HG03558 (cell line): ENCODE results near the gene TMEM39A.

Experiments used
- ATAC-seq: cut with Tn5 transposase; IDR thresholded peaks from one replicate; pipeline ENCODE4 v1.9.1; 2021; ENCODE audit warnings: moderate number of reproducible peaks; ENCODE audit not compliant: unreplicated experiment; ENCODE audit errors: extremely low read depth

TMEM39A gene

DNA sequence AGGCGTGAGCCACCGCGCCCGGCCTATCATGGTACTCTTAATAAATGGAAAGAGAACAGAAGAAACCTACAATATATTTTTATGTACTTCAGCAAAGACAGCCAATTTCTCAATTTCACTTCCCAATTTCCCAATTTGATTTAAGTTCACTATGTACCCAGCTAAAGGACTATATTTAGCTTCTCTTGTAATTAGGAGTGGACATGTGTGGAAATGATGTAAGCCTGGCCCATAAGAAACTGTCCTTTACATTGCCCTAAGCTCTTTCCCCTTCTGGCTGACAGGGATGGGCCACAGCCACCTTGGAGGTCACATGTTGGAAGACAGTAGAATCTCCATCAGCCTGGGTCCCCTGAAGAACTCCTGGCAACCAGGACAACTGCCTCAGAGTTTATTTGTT is 6.2 kb downstream of the TMEM39A start:
- no peak for ATAC-seq

DNA sequence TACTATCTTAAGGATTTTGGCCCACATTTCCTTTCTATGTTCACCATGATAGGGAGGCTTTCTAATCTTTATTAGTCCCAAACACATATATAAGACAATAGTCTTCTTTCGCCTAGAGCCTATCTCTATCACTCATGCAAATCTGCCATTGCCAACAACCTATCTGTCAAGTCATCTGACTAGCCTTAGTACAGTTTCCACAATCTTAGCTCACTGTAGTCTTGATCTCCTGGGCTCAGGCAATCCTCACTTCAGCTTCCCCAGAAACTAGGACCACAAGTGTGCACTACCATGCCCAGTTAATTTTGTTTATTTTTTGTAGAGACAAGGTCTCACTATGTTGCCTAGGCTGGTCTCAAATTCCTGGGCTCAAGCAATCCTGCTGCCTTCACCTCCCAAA is 6.9 kb downstream of the TMEM39A start:
- ATAC-seq: no peak

DNA sequence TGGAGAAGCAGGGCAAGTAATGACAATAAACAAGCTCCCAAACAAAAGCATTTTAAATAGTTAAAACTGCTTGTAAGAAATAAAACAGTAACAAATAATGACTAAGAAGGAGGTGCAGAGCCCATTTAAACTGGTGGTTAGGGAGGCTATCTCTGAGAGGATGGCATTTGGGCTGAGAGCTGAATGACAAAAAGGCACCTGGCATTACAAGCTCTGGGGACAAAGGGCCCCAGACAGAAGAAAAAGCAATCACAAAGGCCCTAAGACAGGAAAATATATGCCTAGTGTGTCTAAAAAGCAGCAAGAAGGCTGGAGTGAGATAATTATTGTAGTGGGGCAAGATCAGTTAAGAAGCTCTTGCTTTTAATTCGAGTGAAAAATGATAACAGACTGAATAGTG is 9.6 kb downstream of the TMEM39A start:
- ATAC-seq: no peak

DNA sequence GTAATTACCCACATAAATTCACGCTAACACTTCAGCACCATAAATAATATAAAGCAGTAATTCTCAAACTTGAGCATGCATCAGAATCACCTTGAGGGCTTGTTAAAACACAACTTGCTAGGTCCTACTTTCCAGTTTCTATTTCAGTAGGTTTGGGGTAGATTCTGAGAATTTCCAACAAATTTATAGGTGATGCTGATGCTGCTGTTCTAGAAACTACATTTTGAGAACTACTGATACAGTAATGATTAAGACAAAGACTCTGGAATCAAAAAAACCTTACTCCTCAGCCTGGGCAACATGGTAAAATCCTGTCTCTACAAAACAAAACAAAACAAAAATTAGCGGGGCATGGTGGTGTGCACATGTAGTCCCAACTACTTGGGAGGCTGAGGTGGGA is 18.8 kb downstream of the TMEM39A start:
- ATAC-seq: no peak

DNA sequence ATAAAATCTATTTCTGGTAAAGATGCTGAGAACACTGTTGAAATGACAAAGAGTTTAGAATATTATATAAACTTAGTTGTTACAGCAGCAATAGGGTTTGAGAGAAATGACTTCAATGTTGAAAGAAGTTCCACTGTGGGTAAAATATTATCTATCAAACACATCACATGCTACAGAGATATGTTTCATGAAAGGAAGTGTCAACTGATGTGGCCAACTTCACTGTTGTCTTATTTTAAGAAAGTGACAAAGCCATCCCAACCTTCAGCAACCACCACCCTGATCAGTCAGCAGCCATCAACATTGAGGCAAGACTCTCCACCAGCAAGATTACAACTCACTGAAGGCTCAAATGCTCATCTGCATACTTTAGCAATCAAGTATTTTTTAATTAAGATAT is 20.2 kb downstream of the TMEM39A start:
- no peak for ATAC-seq

DNA sequence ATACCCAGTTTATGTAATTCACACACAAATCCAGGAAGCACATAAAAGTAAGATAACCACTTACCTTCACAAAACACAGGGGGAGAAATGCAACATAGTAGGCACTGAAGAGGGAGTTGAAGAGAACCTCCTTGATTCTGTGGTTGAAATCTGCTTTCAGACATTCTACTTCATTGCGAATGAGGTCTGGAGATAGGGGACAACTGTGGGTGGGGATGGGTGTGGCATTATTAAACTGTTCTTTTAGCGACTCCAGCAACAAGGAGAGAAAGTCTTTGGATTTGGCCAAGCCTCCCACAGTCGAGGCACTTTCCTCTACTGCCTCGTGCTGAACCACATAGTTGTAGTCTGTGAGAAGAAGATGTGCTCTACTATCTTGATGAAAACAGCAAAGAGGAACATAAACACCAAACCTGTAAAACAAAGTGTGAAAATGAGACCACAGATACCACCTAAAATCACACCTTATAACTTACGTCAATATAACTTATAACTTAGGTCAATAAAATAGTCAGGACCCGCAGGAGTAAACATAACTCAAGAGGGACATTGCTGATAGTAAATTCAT is 25.6 kb downstream of the TMEM39A start:
- no peak for ATAC-seq

DNA sequence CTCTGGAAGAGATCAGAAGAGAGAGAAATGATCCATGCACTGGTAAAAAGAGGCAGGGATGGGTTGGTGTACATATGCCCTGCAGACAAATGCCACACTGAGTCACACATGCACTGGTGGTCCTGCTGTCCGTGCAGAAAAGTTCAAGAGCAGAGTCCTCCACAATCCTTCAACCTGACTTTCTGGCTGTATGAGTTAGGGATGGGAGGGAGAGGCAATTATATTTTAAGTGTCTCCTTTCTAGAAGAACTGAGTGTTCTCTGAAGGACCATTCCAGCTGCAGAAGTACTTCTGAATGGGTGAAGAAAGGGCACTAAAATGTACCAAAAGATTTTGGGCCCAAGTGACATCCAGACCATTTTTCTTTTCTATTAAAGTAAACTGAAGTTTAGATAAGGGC is 26.4 kb downstream of the TMEM39A start:
- ATAC-seq: no peak

DNA sequence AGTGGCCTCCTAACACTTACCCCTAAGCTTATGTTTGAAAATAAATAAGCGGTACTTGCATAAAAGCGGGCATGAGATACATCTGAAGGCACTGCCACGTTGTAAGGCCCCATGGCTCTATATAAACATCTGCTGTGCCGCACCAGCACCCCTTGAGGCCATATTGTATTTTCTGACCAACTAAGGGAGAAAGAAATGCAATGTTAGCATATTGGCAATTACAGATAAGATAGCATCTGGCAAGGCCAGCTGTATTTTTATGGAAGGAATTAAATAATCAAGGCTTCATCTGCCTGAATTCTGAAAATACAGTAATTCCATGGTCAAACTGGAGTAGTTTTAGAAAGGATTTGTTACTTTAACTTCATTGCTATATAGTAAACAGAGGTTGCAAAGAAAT is 28.7 kb downstream of the TMEM39A start:
- no peak for ATAC-seq

DNA sequence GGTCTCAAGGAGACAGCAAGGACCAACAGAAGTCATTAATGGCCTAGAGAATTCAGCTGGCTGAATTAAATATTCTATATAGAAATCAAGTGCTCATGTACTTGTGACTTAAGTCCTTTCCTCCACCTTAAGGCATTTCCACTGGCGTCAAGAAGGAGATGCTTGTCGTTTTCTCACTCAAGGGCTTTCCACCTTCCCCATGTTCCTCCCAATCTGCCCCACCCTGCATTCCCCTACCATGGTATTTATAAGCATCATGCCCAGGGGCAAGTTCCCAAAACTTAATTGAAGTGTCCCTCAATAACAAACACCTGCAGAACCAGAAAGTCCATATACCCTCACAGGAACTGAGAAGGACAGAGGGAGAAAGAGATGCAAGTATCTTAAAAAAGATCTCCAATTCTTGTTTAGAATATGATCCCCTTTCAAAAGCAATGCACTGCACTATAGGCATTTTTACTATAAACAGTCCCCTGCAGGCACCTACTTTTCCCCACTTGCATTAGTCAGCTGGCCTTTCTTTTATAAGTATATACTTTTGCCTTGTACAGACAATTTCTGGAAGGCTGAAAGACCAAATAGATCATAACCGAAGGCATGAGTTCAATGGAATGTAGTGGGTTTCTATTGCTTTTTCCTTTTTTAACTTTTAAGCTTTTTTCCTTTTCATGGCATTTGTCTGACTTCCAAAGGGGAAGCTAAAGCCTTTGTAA is 29.6 kb downstream of the TMEM39A start:
- no peak for ATAC-seq

DNA sequence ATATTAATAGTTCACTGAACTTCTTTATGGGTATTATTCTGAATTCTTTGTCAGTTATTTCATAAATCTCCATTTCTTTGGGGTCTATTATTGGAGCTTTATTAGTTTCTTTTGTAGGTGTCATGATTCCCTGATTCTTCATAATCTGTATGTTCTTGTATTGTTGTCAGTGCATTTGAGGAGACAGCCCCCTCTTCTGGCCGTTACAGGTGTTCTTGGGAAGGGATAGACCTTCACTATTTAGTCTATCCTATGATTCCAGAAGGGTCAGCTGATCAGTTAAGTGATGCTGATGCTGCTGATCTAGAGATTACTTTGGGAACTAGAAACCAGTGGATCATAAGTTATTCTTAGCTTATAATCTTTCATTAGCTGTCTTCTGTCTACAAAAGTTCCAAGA is 34.9 kb downstream of the TMEM39A start:
- no peak for ATAC-seq

DNA sequence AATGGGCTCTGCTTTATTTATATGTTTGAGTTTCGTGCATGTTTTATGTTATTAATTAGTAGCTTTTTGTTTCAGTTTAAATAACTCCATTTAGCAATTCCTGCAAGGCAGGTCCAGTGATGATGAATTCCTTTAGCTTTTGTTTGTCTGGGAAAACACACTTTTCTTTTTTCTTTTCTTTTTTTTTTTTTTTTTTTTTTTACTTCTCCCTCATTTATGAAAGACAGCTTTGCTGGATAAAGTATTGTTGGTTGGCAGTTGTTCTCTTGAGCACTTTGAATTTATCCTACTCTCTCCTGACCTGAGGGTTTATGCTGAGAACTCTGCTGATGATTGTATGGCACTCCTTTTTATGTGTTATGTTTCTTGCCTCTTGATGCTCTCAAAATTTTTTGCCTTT is 35.7 kb downstream of the TMEM39A start:
- ATAC-seq: no peak

DNA sequence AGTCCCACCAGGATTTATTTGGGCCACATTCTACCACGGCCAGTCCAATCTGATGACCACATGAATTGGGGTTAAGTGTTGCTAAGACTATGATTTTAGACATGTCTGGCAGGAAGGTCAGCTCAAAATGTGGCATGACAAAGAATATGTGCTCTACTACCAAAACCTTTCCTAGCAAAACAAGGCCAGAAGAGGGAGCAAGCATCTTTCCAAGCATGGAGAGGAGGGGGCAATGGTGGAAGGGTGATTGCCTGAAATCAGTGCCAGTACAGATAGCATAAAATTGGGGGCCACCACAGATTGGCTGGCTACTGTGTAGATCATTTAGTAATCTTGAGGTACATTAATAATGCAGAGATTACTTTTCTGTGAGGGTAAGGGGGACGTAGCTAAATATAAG is 43.2 kb downstream of the TMEM39A start:
- ATAC-seq: no peak

DNA sequence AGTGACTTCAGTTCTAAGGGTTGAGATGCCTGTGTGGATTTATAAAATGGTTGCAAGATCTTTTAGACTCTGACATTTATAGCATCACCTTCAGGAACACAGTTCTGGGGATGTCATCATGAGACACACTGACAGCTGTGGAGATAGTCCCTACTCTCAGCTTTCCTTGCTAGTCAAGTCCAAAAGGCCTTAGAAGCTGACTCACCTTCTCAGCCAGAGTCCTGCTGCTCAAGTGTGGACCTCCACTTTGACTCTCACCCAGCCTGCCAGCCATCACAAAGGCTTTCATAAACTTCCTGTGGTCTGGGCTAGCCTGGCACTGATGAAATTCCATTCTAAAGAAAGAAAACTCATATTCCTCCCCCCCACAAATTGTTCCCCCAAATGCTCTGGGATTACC is 44.8 kb downstream of the TMEM39A start:
- ATAC-seq: no peak

DNA sequence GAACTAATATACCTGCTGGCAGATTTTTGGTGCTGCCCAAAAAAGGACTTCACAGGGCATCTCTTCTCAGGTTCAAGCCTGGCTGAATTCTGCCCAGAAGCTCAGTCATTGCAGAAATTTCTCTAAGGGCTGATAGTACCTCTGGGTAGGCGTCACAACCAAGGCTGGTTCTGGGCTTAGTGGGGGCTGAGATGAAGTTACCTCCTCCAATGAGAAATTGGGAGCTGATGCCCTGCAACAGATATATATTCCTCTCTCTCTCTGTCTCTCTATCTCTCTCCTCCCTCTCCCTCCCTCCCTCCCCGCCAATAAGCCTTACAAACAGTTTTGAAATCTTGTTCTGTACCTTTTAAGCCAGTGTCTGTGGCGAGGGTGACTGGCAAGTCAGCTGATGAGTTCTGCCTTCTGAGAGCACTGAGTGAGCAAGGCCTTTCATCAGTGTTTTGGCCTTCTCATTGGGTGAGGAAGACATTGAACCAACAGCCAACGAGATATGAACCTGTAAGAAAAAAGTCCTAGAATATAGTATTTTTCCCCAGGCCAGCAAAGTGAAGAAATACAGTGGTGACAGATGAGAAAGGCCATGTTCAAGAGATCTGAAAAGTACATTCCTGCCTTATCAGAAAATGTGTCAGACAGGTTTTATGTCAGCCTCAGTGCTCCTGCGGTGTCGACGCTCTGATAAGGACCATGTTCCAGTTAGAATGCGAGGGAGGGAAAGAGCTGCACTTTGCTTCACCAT is 45.5 kb downstream of the TMEM39A start:
- ATAC-seq: no peak

DNA sequence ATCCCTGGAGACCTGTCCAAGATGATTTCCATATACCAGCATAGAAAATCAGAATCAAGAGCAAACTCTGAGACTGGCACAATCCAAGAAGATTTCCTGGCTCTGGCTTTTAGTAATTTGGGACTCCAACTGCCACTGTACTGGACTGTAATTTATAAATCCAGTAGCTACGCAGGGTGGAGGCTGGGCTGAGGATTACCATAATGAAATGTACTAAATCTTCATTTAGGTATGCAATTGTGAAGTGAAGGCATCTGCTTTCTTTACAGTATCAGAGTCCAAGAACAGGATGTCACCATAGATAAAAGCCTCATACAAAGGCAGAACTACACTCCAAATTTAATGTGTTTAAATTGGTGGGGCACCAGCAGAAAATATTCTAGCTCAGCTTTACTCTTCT is 46.5 kb downstream of the TMEM39A start:
- no peak for ATAC-seq

DNA sequence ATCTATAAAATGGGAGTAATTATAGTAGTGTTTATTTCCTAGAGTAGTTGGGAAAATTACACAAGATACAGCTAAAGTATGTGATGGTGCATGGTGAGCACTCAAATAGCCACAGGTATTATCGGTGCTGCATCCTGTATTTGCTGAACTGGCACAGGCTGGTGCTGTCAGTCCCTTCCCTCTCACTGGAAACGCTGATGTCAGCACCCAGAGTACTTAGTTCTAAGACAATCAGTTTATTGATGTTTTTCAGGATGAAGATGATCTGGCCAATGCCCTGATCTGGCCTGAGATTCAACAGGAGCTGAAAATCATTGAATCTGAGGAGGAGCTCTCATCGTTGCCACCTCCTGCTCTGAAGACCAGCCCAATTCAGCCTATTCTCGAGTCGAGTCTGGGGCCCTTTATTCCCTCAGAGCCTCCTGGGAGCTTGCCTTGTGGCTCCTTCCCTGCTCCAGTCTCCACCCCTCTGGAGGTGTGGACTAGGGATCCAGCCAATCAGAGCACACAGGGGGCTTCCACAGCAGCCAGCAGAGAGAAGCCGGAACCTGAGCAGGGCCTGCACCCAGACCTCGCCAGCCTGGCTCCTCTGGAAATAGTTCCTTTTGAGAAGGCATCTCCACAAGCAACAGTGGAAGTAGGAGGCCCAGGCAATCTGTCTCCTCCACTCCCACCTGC is 49.7 kb downstream of the TMEM39A start:
- ATAC-seq: no peak

DNA sequence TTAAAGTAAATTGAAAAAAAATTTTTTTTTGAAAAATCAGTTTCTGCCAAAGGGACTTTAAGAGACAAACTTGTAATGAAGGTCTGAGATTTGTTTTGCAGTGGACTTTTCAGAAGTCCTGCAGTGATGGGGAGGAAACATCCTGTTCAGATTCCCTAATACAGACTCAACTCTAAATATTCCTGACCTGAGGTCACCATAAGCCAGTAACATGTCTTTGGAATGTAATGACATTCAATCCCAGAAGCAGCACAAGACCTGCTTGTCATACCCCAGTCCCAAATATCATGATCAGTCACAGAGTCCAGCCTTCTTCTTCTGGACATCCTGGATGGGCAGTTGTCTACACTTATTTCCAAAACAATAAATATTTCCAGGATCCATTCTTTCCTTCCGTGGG is 53.6 kb downstream of the TMEM39A start:
- no peak for ATAC-seq

DNA sequence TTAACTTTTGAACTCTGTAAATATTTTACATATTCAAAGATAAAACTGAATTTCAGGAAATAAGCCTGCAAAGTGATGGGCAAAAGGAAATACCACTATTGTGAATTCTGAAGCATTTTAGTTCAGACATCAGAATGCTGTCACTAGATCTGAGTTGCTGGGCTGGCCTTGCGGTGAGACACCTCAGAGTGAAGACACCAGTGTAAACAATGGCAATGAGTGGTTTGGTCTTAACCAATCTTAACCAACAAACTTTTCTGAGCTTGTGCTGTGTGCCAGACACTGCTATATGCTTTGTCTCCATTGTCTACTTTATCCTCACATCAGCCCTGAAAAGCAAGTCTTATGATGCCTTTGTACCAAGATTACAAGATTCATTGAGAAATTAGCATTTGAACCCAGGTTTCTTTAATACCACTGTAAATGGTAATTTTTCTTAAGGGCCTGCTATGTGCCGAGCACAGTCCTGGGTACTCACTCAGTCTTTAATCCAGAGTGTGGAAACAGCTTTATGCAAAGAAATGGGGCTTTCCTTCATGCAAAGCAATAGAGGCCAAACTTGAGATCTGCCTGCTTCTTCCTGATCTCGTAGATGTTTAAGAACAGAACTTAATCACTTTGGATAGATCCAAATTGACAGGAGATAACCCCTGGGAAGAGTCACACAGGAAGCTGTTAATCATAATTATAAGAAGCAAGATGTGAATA is 55.0 kb downstream of the TMEM39A start:
- ATAC-seq: no peak

DNA sequence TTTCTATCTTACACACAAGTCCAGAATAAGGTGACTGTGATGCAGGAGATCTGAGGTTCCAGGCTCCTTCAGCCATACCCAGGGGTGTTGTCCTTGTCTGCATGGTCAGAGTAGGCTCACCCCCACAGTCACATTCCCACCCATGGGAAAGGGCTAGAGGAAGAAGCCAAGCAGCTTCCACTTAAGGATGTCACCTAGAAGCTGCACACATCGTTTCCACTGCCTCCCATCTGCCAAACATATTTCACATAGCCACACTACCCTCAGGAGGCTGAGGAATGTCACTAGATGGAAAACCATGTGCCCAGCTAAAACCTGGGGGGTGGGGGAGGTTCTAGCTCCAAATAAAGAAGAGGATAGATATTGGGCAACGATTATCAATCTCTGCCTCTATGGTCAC is 58.1 kb downstream of the TMEM39A start:
- ATAC-seq: no peak

DNA sequence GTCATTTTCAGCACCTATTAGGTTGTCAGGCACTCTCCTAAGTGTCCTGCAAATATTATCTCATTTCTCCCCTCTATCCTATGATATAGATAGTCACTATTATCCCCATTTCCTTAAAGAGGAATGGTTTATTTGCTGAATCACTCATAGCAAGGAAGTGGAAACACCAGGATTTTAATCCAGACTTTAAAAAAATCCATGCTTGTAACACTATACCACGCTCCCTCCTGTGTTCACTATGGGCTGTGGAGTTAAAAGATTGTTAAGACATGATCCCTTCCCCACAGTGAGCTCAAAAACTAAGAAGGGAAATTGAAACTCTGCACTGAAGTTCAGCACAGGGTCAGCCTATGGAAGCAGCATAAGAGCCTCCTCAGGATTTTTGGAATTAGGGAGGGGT is 60.2 kb downstream of the TMEM39A start:
- ATAC-seq: no peak

DNA sequence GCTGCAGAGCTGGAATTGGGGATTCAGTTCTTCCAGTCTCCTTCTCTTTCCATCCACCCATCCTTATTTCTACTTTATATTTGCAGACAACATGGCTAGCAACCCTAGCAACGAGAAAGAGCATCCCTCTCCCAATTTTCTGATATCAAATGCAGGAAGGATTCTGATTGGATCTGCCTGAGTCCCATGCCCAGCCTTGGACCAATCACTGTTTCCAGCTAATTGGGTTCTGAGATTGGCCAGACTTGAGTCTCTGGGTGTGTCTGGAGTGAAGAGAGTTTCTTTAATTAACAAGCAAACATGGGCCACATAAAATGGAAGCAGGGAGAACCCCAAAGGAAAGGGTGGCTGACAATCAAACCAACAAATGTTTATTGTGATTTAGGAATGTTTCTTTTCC is 60.6 kb downstream of the TMEM39A start:
- ATAC-seq: no peak
